Heart right ventricle (tissue), 16 donors: Measurements from ENCODE around the gene GCK. TPM values are rescaled to one million over a fixed set of nuclear protein-coding genes. Genes with fewer than 3 reads are reported as not detected.
"Not testable (repeated sequence)": the region's sequence is repeated elsewhere in the genome, so short reads cannot be mapped to it uniquely, and the experiment has no call there.

Source experiments
- ATAC-seq, 8 donors: fragments of 200-7000 bp; cut with Tn5 transposase; one replicate each; pipeline ENCODE4 v1.9.1; 2020; ENCODE audit warnings: mild to moderate bottlenecking in 8 of 8, moderate library complexity in 8 of 8, moderate number of reproducible peaks in 1 of 8
- DNase-seq, 2 donors: peaks; one replicate each; pipeline ENCODE4 v3.0.0-alpha.2; 2020
- H3K27ac ChIP-seq, 10 donors: fragments of 200-600 bp; sonication (generic) in 2 of 10; one replicate each; pipeline versions ENCODE4 v1.5.0 to v1.8.0; 2020 to 2022; ENCODE audit warnings: mild to moderate bottlenecking in 3 of 10
- H3K27me3 ChIP-seq, 7 donors: fragments of 200-600 bp; one replicate each; pipeline ENCODE4 v1.8.0; 2021 to 2022; ENCODE audit warnings: mild to moderate bottlenecking in 2 of 7
- H3K36me3 ChIP-seq, 9 donors: fragments of 200-600 bp; sonication (generic) in 1 of 9; one replicate each; pipeline versions ENCODE4 v1.5.0 to v1.8.0; 2020 to 2022; ENCODE audit warnings: mild to moderate bottlenecking in 2 of 9
- H3K4me1 ChIP-seq, 9 donors: fragments of 200-600 bp; sonication (generic) in 1 of 9; one replicate each; pipeline versions ENCODE4 v1.5.0 to v1.8.0; 2020 to 2022; ENCODE audit warnings: mild to moderate bottlenecking in 4 of 9
- H3K4me3 ChIP-seq, 10 donors: fragments of 200-600 bp; sonication (generic) in 2 of 10; one replicate each; pipeline versions ENCODE4 v1.5.0 to v1.8.0; 2020 to 2022; ENCODE audit warnings: mild to moderate bottlenecking in 7 of 10, moderate library complexity in 2 of 10
- H3K9me3 ChIP-seq, 11 donors: fragments of 200-600 bp in 10 of 11; sonication (generic) in 2 of 11; one replicate each; pipeline versions ENCODE4 v1.5.0 to v1.8.0; 2013 to 2022; ENCODE audit warnings: mild to moderate bottlenecking in 2 of 11, control low read depth in 1 of 11, moderate library complexity in 1 of 11
- CTCF ChIP-seq, 9 donors: fragments of 200-600 bp; sonication (generic) in 2 of 9; IDR thresholded peaks; one replicate each; pipeline versions ENCODE4 v1.5.0 to v1.8.0; 2021 to 2022; ENCODE audit warnings: antibody characterized with exemption in 9 of 9, mild to moderate bottlenecking in 5 of 9, moderate library complexity in 1 of 9
- whole genome bisulfite sequencing, 2 donors: extraction: QIAGEN DNeasy Blood & Tissue Kit; methylation state at CpG; one replicate each; pipeline ENCODE4 v1.1.7; 2013; ENCODE audit warnings: inconsistent platforms in 1 of 2; 5-methylcytosine and 5-hydroxymethylcytosine counted together
- intact Hi-C, 10 donors: fragments of 100-400 bp; cut with DNase I; formaldehyde crosslinking; loops; one replicate each; pipeline versions ENCODE4 v1.11.1 to v1.14.2; 2022
- polyA plus RNA-seq, 2 donors: library from polyadenylated mRNA; stranded (reverse); fragments of 200-250 nt; gene quantifications; one replicate each; pipeline ENCODE4 v1.2.3, GENCODE V29; 2013
- total RNA-seq, 10 donors: library from RNA; stranded (reverse); fragmentation: NEBNext Ultra II Directional in 3 of 10; extraction: Animal tissue kit (Norgen Biotek cat#: 25700) in 3 of 10; gene quantifications; one replicate each; pipeline versions ENCODE4 v1.2.1 to v1.2.4, GENCODE V29; 2021 to 2023
- donor health status: Arrhythmogenic right ventricular cardiomyopathy.
- donor health status: ischemic (EF 13 %, LVEDD 7.1; RV severe dilation, severe dysfunction).
- donor health status: healthy with polysubstance abuse.
- donor health status: DM: no; HTN: yes; CAD: no.
- donor health status: DM: no; HTN: no; CAD: no.
- donor health status: ischemic (EF 25% LVEDD 6.9; RV normal size, moderate dysfunction).
- donor health status: ischemic (EF 25% LVEDD 5.7; RV mildly dilated, moderate dysfunction).
- donor health status: healthy.
- donor health status: DM: yes; HTN: yes; CAD: no.
- donor health status: Ischemic cardiomyopathy.
- donor health status: ischemic (EF 35%, LVEDD 5.7; RV mildly dilated, moderate dysfunction).
- donor health status: nonischemic (EF 11% LVEDD 7.7; RV severe dilation, severe dysfunction).
- donor health status: DM: yes; HTN: yes; CAD: no.
- donor health status: PGD.
- donor health status: ischemic (EF 29% LVEDD 5.4; RV normal size, mild dysfunction).
- donor health status: nonischemic (EF 23%, LVEDD 6.1; RV moderate dilation, normal function).

The GCK gene
- total and polyA plus RNA-seq, 12 donors = 0.50 to 6.0 (median 1.5) TPM

- no peak overlapping the region for H3K4me3 ChIP-seq
- H3K4me1 ChIP-seq = peaks cover 0 to 12% (median 0%) of the 10 kb centered on the region in 9 donors
- H3K9me3 ChIP-seq = no peaks in the 10 kb centered on the region
- H3K27ac ChIP-seq = no peak overlapping the region
- intact Hi-C loops = no loop called here
- H3K36me3 ChIP-seq = peaks cover 0 to 97% (median 73%) of the 10 kb centered on the region in 9 donors
- H3K27me3 ChIP-seq = no peaks in the 10 kb centered on the region
- WGBS, 2 donors = 94 to 96% methylated on average over 7 of the region's 7 CpGs
- TF ChIP-seq CTCF (IDR thresholded peaks at IDR 0.05) = no peak
- ATAC-seq (no peak), DNase-seq (no peak)
These were observed 18.8 kb upstream of the GCK start for GRCh38 chr7:44208085-44208484.

GRCh38 chr7:44206008-44206407 lies 16.8 kb upstream of the GCK start:
- peaks cover 0 to 77% (median 63%) of the 10 kb centered on the region in 9 donors for H3K36me3 ChIP-seq
- intact Hi-C loops = no loop called here
- DNase-seq = no peak
- no peaks in the 10 kb centered on the region for H3K27me3 ChIP-seq
- H3K4me3 ChIP-seq = no peak overlapping the region
- ATAC-seq = no peak
- no peak for TF ChIP-seq CTCF (IDR thresholded peaks at IDR 0.05)
- H3K9me3 ChIP-seq = no peaks in the 10 kb centered on the region
- 93 to 95% methylated on average over 5 of the region's 5 CpGs for WGBS, 2 donors
- no peak overlapping the region for H3K27ac ChIP-seq
- H3K4me1 ChIP-seq = peaks cover 4 to 31% (median 14%) of the 10 kb centered on the region in 9 donors

- Histone ChIP-seq H3K27me3 (peaks cover 0 to 8% (median 0%) of the 10 kb centered on the region in 7 donors), H3K36me3 (peaks cover 0 to 35% (median 22%) of the 10 kb centered on the region in 9 donors), H3K9me3 (no peaks in the 10 kb centered on the region), H3K4me1 (peaks cover 4 to 31% (median 14%) of the 10 kb centered on the region in 9 donors), H3K27ac (peak overlapping the region in 2 of 10 donors; percentile 91), H3K4me3 (peak overlapping the region in 9 of 10 donors; percentile 63 to 96 (median 90))
- 27 to 29% methylated on average over 8 of the region's 8 CpGs for WGBS, 2 donors
- ATAC-seq (no peak), DNase-seq (no peak)
- intact Hi-C loops = loop anchor here in 4 of 10 donors (5.0 kb wide), 5 partner anchors 70 to 185 kb away; partner anchors contain the start of genes POLD2 (in 1 of the 4) and POLM (in 1 of the 4)
- TF ChIP-seq CTCF (IDR thresholded peaks at IDR 0.05) = no peak
These were observed 12.6 kb upstream of the GCK start for GRCh38 chr7:44201813-44202212.

- Histone ChIP-seq H3K4me3 (peak within 1 kb of the TSS; percentile 63 to 96 (median 84)), H3K27me3 (peaks cover 0 to 8% (median 0%) of the 10 kb centered on the region in 7 donors), H3K27ac (peak within 1 kb of the TSS in 9 of 10 donors; percentile 46 to 91 (median 83)), H3K4me1 (peaks cover 4 to 31% (median 16%) of the 10 kb centered on the region in 9 donors), H3K9me3 (no peaks in the 10 kb centered on the region), H3K36me3 (peaks cover 0 to 25% (median 14%) of the 10 kb centered on the region in 9 donors)
- DNase-seq (peak; percentile 91 to 93), ATAC-seq (peak; percentile 97 to 99 (median 98))
- WGBS, 2 donors = 1% methylated on average over 55 to 58 of the region's 58 CpGs
- peak; percentile 32 to 70 (median 63) for TF ChIP-seq CTCF (IDR thresholded peaks at IDR 0.05)
- intact Hi-C loops = loop anchor here in 4 of 10 donors (5.0 kb wide), 5 partner anchors 69 to 184 kb away; partner anchors contain the start of genes POLD2 (in 1 of the 4) and POLM (in 1 of the 4)
These were observed 11.6 kb upstream of the GCK start, which contains the start of gene YKT6 for GRCh38 chr7:44200699-44201461. Gene YKT6 (plus strand): TSS chr7:44200978. CDS start chr7:44201136, 158 bp downstream.

- WGBS, 2 donors = 71% methylated on average over 3 of the region's 3 CpGs; no CpG with 5 or more reads in 1 of the 2 donors
- Histone ChIP-seq H3K4me3 (peak overlapping the region in 3 of 10 donors; percentile 63 to 78 (median 64)), H3K36me3 (peaks cover 0 to 18% (median 8%) of the 10 kb centered on the region in 9 donors), H3K4me1 (peaks cover 4 to 31% (median 16%) of the 10 kb centered on the region in 9 donors)
- intact Hi-C loops = loop anchor here in 4 of 10 donors (5.0 kb wide), 5 partner anchors 68 to 183 kb away; partner anchors contain the start of genes POLD2 (in 1 of the 4) and POLM (in 1 of the 4)
- not testable (repeated sequence) for ATAC-seq, H3K27me3 ChIP-seq, H3K27ac ChIP-seq, H3K9me3 ChIP-seq, DNase-seq
These were observed 10.9 kb upstream of the GCK start for GRCh38 chr7:44200163-44200562.
